Mesendoderm (in vitro differentiated cells): ENCODE measurements around the gene DUOX1.
A peak's percentile ranks its signal among the peaks of the same experiment; 100 is the strongest.

Experiments
- DNase-seq: peaks from one replicate; pipeline ENCODE4 v3.0.0; 2013
- H2AK5ac ChIP-seq: 2 replicates; pipeline ENCODE4 v1.6.1; 2013; ENCODE audit warnings: low read length, inconsistent platforms
- H2BK120ac ChIP-seq: 2 replicates; pipeline ENCODE4 v1.6.1; 2013; ENCODE audit warnings: low read depth, mild to moderate bottlenecking, low read length, moderate library complexity, mixed read lengths
- H2BK15ac ChIP-seq: replicated peaks from 2 replicates; pipeline ENCODE4 v1.6.1; 2013; ENCODE audit warnings: low read depth, mild to moderate bottlenecking, moderate library complexity
- H2BK5ac ChIP-seq: 2 replicates; pipeline ENCODE4 v1.6.1; 2013; ENCODE audit warnings: low read length, inconsistent platforms
- H3K18ac ChIP-seq: 2 replicates; pipeline ENCODE4 v1.6.1; 2013; ENCODE audit warnings: mild to moderate bottlenecking, low read length, mixed read lengths
- H3K23ac ChIP-seq: one replicate; pipeline ENCODE4 v1.6.1; 2013; ENCODE audit warnings: low read length
- H3K27ac ChIP-seq: 2 replicates; pipeline ENCODE4 v1.5.1; 2013; ENCODE audit warnings: low read depth, mild to moderate bottlenecking, inconsistent platforms, low read length, moderate library complexity
- H3K27me3 ChIP-seq: 2 replicates; pipeline ENCODE4 v1.6.1; 2013; ENCODE audit warnings: low read length, control low read depth, mild to moderate bottlenecking, inconsistent platforms; ENCODE audit not compliant: insufficient read depth, poor library complexity
- H3K36me3 ChIP-seq: 2 replicates; pipeline ENCODE4 v1.6.1; 2013; ENCODE audit warnings: low read length, inconsistent platforms; ENCODE audit not compliant: control insufficient read depth, insufficient read depth
- H3K4ac ChIP-seq: one replicate; pipeline ENCODE4 v1.6.1; 2013; ENCODE audit warnings: low read depth, mild to moderate bottlenecking, low read length, moderate library complexity
- H3K4me1 ChIP-seq: 2 replicates; pipeline ENCODE4 v1.6.1; 2013; ENCODE audit warnings: low read depth, low read length, inconsistent platforms; ENCODE audit not compliant: control insufficient read depth
- H3K4me2 ChIP-seq: 2 replicates; pipeline ENCODE4 v1.6.1; 2013; ENCODE audit warnings: low read length
- H3K4me3 ChIP-seq: 2 replicates; pipeline ENCODE4 v1.5.1; 2013; ENCODE audit warnings: mild to moderate bottlenecking, low read length
- H3K56ac ChIP-seq: one replicate; pipeline ENCODE4 v1.6.1; 2013; ENCODE audit warnings: low read length
- H3K79me1 ChIP-seq: 2 replicates; pipeline ENCODE4 v1.6.1; 2013; ENCODE audit warnings: low read length, inconsistent platforms
- H3K79me2 ChIP-seq: 2 replicates; pipeline ENCODE4 v1.6.1; 2013; ENCODE audit warnings: mild to moderate bottlenecking, low read length; ENCODE audit not compliant: control insufficient read depth, insufficient read depth
- H3K9ac ChIP-seq: 2 replicates; pipeline ENCODE4 v1.6.1; 2013; ENCODE audit warnings: low read length, inconsistent platforms
- H4K5ac ChIP-seq: one replicate; pipeline ENCODE4 v1.6.1; 2013; ENCODE audit warnings: low read length
- H4K8ac ChIP-seq: one replicate; pipeline ENCODE4 v1.6.1; 2013; ENCODE audit warnings: low read depth, mild to moderate bottlenecking, control low read depth, low read length, moderate library complexity
- WGBS: extraction: QIAGEN DNeasy Blood & Tissue Kit; methylation state at CpG from one replicate; pipeline ENCODE4 v1.1.7; 2013; ENCODE audit warnings: low lambda C conversion rate, missing lambda C conversion rate; ENCODE audit not compliant: insufficient coverage; ENCODE audit errors: extremely low coverage; 5-methylcytosine and 5-hydroxymethylcytosine counted together

The DUOX1 gene

DNA sequence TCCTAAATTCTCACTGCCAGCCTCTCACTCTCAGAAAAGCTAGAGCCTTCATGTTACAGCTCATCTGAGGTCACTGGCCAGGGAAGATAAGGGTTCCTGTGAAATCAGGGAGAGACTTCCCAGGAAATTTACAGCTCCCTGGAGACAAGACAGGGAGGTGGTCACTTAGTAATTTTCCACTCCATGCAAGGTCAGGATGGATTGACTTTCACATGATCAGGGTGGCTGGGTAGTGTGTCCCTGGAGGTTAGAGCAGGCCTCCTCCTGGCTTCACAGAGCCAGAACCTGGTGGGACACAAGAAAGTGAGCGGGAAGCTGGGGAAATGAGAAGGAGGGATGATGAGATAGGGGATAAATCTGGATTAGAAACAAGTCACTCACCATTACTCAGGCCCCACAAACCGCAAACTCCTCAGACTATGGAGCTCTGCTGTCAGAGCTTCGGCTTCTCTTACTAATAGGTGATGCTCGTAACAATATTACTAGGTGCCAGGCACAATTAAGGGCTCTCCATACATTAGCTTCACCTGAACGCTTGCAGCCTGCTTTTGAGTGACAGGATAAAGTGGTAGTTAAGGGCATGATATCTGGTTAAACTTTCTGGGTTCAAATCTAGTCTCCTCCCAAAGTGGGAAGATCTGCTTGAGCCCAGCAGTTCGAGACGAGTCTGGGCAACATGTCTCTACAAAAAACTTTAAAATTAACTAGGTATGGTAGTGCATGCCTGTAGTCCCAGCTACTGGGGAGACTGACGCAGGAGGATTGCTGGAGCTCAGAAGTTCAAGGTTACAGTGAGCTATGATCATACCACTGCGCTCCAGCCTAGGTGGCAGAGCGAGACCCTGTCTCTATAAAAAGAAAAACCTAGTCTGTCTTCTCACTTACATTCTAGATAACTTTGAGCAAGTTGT lies 40.7 kb upstream of the DUOX1 start:
- DNase-seq, result peak; percentile 69
- Histone ChIP-seq H3K4me1 (no peaks in the 10 kb centered on the region), H3K79me2 (no peaks in the 10 kb centered on the region), H3K9ac (no peak overlapping the region), H2AK5ac (no peak overlapping the region), H3K56ac (peak overlapping the region; percentile 17), H4K5ac (no peak overlapping the region), H2BK5ac (no peak overlapping the region), H3K79me1 (no peaks in the 10 kb centered on the region), H2BK120ac (no peak overlapping the region), H3K4me2 (no peak overlapping the region), H3K4ac (no peak overlapping the region), H3K27me3 (no peaks in the 10 kb centered on the region), H3K23ac (no peak overlapping the region), H3K18ac (peak overlapping the region; percentile 52), H4K8ac (no peak overlapping the region), H2BK15ac (no peak overlapping the region), H3K36me3 (no peaks in the 10 kb centered on the region), H3K4me3 (no peak overlapping the region), H3K27ac (peak overlapping the region; percentile 2)
- WGBS, result no CpG with 5 or more reads among the region's 10 CpGs

- Histone ChIP-seq H3K27ac (no peak overlapping the region), H2BK15ac (no peak overlapping the region), H4K5ac (no peak overlapping the region), H3K79me2 (no peaks in the 10 kb centered on the region), H3K9ac (no peak overlapping the region), H3K56ac (no peak overlapping the region), H3K36me3 (no peaks in the 10 kb centered on the region), H3K18ac (no peak overlapping the region), H3K4me1 (no peaks in the 10 kb centered on the region), H2AK5ac (no peak overlapping the region), H3K4me3 (no peak overlapping the region), H2BK120ac (no peak overlapping the region), H4K8ac (no peak overlapping the region), H3K23ac (no peak overlapping the region), H3K4me2 (no peak overlapping the region), H3K79me1 (no peaks in the 10 kb centered on the region), H3K4ac (no peak overlapping the region), H2BK5ac (no peak overlapping the region), H3K27me3 (no peaks in the 10 kb centered on the region)
- DNase-seq, result no peak
- WGBS, result no CpG with 5 or more reads among the region's 3 CpGs
Observed at GRCh38 chr15:45089712-45090373, 40.0 kb upstream of the DUOX1 start.

- Histone ChIP-seq H3K4me1 (no peaks in the 10 kb centered on the region), H3K4ac (no peak overlapping the region), H3K27ac (no peak overlapping the region), H3K18ac (no peak overlapping the region), H3K4me3 (no peak overlapping the region), H3K23ac (no peak overlapping the region), H3K9ac (no peak overlapping the region), H3K36me3 (no peaks in the 10 kb centered on the region), H3K4me2 (no peak overlapping the region), H3K79me1 (no peaks in the 10 kb centered on the region), H2BK5ac (no peak overlapping the region), H2BK120ac (no peak overlapping the region), H3K79me2 (no peaks in the 10 kb centered on the region), H3K27me3 (no peaks in the 10 kb centered on the region), H2BK15ac (no peak overlapping the region), H4K8ac (no peak overlapping the region), H4K5ac (no peak overlapping the region), H2AK5ac (no peak overlapping the region), H3K56ac (no peak overlapping the region)
- WGBS, result no CpG with 5 or more reads among the region's 7 CpGs
- no peak for DNase-seq
Observed at GRCh38 chr15:45091161-45091560, 38.6 kb upstream of the DUOX1 start.

DNA sequence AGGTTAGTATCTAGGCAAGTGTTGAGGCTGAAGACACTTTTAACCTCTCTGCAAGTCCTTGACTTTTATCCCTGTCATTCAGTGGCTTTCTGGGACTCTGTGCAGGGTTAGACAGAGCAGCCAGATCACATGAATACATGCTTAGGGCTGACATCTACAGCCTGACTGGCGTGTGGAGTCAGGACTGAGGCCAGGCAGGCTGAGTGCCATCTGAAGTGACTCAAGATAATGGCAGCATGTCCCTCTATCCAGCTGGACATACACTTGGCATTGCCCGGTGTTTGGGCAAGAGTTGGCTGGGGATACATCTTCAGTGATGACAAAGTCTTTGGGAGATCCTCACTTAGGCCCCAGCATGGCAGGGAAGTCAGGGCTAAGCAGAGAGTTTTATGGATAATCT lies 38.2 kb upstream of the DUOX1 start:
- Histone ChIP-seq H3K23ac (no peak overlapping the region), H3K36me3 (no peaks in the 10 kb centered on the region), H3K4ac (no peak overlapping the region), H3K79me1 (no peaks in the 10 kb centered on the region), H4K8ac (no peak overlapping the region), H3K27ac (no peak overlapping the region), H3K9ac (no peak overlapping the region), H2BK5ac (no peak overlapping the region), H3K56ac (no peak overlapping the region), H3K4me1 (no peaks in the 10 kb centered on the region), H3K27me3 (no peaks in the 10 kb centered on the region), H3K4me2 (no peak overlapping the region), H2BK120ac (no peak overlapping the region), H3K79me2 (no peaks in the 10 kb centered on the region), H3K4me3 (no peak overlapping the region), H2AK5ac (no peak overlapping the region), H2BK15ac (no peak overlapping the region), H4K5ac (no peak overlapping the region), H3K18ac (no peak overlapping the region)
- no CpG with 5 or more reads among the region's 2 CpGs for WGBS
- no peak for DNase-seq

- Histone ChIP-seq H3K36me3 (no peaks in the 10 kb centered on the region), H3K56ac (no peak overlapping the region), H3K18ac (no peak overlapping the region), H4K5ac (no peak overlapping the region), H3K27ac (no peak overlapping the region), H2BK5ac (no peak overlapping the region), H3K9ac (no peak overlapping the region), H3K4me3 (no peak overlapping the region), H3K79me2 (no peaks in the 10 kb centered on the region), H3K23ac (no peak overlapping the region), H3K27me3 (no peaks in the 10 kb centered on the region), H3K4ac (no peak overlapping the region), H2BK120ac (no peak overlapping the region), H2BK15ac (no peak overlapping the region), H3K4me2 (no peak overlapping the region), H3K4me1 (no peaks in the 10 kb centered on the region), H4K8ac (no peak overlapping the region), H3K79me1 (no peaks in the 10 kb centered on the region), H2AK5ac (no peak overlapping the region)
- no CpG with 5 or more reads among the region's 4 CpGs for WGBS
- DNase-seq, result no peak
Observed at GRCh38 chr15:45093013-45093412, 36.8 kb upstream of the DUOX1 start.
